ENCODE measurements around the gene SENP3. TPM values are rescaled to one million over a fixed set of nuclear protein-coding genes. Genes with fewer than 3 reads are reported as not detected.

Gene SENP3
- polyA plus RNA-seq, 2 of the 4 experiments (the other 2 are of a cell fraction), result 114 to 150 TPM

DNA sequence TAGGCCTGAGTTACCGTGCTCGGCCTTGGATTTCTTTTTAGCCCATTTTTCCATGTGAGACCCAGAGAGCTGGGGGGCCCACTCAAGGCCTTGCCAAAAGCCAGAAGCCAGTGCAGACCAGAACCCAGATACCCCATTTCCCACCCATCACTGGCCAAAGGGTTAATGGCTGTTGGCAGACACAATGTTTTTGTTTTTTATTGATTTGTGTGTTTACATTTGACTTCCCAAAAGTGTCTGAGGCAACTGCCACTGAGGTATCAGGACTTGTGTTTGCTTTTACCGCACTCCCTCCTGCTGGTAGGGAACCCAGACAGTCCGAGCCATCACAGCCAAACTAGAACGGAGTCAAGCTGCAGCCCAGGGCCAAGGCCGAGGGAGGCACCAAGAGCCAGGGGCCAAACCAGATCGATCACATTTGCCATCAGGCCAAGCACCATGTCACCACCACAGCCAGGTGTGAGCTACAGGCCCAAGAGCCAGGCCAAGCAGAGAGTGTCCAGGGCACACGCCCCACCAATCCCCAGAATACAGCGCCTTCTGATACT lies 20.6 kb upstream of the SENP3 start:
- TF ChIP-seq KDM5A (IDR thresholded peaks at IDR 0.05) (no peak), FOSL2 (IDR thresholded peaks at IDR 0.05) (no peak), FOSL2 (CRISPR knock-in tag; IDR thresholded peaks at IDR 0.05) (no peak), MAZ (IDR thresholded peaks at IDR 0.05; ENCODE audit: borderline replicate concordance, low read depth, low read length) (no peak), ZSCAN20 (CRISPR knock-in tag; IDR thresholded peaks at IDR 0.05) (no peak), RAD21 (conservative IDR thresholded peaks at IDR 0.05 in 1 of 2, IDR thresholded peaks at IDR 0.05 in 1 of 2) (no peak), GATA3 (IDR thresholded peaks at IDR 0.05; ENCODE audit: borderline replicate concordance) (no peak), JUN (IDR thresholded peaks at IDR 0.05) (no peak), RCOR1 (IDR thresholded peaks at IDR 0.05; ENCODE audit: low read depth, low read length) (no peak), MAFK (IDR thresholded peaks at IDR 0.05; ENCODE audit: partially characterized antibody) (no peak), ZNF302 (CRISPR knock-in tag; IDR thresholded peaks at IDR 0.05) (no peak), POLR2A (IDR thresholded peaks at IDR 0.05; ENCODE audit: low read length) (no peak), CBX2 (IDR thresholded peaks at IDR 0.05; ENCODE audit: borderline replicate concordance, low read depth) (no peak)
- TF ChIP-seq, protein P1, sequence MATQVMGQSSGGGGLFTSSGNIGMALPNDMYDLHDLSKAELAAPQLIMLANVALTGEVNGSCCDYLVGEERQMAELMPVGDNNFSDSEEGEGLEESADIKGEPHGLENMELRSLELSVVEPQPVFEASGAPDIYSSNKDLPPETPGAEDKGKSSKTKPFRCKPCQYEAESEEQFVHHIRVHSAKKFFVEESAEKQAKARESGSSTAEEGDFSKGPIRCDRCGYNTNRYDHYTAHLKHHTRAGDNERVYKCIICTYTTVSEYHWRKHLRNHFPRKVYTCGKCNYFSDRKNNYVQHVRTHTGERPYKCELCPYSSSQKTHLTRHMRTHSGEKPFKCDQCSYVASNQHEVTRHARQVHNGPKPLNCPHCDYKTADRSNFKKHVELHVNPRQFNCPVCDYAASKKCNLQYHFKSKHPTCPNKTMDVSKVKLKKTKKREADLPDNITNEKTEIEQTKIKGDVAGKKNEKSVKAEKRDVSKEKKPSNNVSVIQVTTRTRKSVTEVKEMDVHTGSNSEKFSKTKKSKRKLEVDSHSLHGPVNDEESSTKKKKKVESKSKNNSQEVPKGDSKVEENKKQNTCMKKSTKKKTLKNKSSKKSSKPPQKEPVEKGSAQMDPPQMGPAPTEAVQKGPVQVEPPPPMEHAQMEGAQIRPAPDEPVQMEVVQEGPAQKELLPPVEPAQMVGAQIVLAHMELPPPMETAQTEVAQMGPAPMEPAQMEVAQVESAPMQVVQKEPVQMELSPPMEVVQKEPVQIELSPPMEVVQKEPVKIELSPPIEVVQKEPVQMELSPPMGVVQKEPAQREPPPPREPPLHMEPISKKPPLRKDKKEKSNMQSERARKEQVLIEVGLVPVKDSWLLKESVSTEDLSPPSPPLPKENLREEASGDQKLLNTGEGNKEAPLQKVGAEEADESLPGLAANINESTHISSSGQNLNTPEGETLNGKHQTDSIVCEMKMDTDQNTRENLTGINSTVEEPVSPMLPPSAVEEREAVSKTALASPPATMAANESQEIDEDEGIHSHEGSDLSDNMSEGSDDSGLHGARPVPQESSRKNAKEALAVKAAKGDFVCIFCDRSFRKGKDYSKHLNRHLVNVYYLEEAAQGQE (IDR thresholded peaks at IDR 0.05), result no peak
- TF ChIP-seq, protein P2, sequence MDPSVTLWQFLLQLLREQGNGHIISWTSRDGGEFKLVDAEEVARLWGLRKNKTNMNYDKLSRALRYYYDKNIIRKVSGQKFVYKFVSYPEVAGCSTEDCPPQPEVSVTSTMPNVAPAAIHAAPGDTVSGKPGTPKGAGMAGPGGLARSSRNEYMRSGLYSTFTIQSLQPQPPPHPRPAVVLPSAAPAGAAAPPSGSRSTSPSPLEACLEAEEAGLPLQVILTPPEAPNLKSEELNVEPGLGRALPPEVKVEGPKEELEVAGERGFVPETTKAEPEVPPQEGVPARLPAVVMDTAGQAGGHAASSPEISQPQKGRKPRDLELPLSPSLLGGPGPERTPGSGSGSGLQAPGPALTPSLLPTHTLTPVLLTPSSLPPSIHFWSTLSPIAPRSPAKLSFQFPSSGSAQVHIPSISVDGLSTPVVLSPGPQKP (IDR thresholded peaks at IDR 0.05; ENCODE audit: low read depth, low read length), result no peak
- TF ChIP-seq, protein P3, sequence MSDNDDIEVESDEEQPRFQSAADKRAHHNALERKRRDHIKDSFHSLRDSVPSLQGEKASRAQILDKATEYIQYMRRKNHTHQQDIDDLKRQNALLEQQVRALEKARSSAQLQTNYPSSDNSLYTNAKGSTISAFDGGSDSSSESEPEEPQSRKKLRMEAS (IDR thresholded peaks at IDR 0.05), result no peak
- FAIRE-seq, result no peak
- peaks cover 20% of the 10 kb centered on the region for H3K9me3 ChIP-seq
- WGBS (ENCODE audit: missing lambda C conversion rate), result 88% methylated on average over 9 of the region's 9 CpGs
- H3K27ac ChIP-seq, result no peak overlapping the region
- ChIA-PET CTCF (interaction anchor here (0.9 to 16.8 kb wide), 7 partner anchors 8 to 185 kb away, joined by 3 to 190 read pairs (median 4); partner anchors contain the start of genes SENP3, TMEM95, TNFSF12 and TNFSF13), POLR2A (no interaction called here)
- H3K4me2 ChIP-seq, result no peak overlapping the region
- no peak for DNase-seq (ENCODE audit: low read depth in 1 of 2, low spot score in 1 of 2)
- no peak overlapping the region for H3K4me3 ChIP-seq
- no peak for ATAC-seq
- H3K4me1 ChIP-seq, result no peaks in the 10 kb centered on the region

- no peak overlapping the region for H3K27ac ChIP-seq
- H3K4me1 ChIP-seq, result peaks cover 13% of the 10 kb centered on the region
- ATAC-seq, result no peak
- 69% methylated on average over 6 of the region's 6 CpGs for WGBS (ENCODE audit: missing lambda C conversion rate)
- POLR2A ChIA-PET, result no interaction called here
- FAIRE-seq, result peak; percentile 88
- H3K4me2 ChIP-seq, result no peak overlapping the region
- H3K9me3 ChIP-seq, result no peaks in the 10 kb centered on the region
- no peak overlapping the region for H3K4me3 ChIP-seq
- DNase-seq (ENCODE audit: low read depth in 1 of 2, low spot score in 1 of 2), result no peak
- CTCF ChIA-PET, result interaction anchor here (16.8 kb wide), 1 partner anchor 15 kb away, joined by 190 read pairs; the partner anchor contains the start of genes SENP3 and TNFSF13
- TF ChIP-seq BHLHE40 (IDR thresholded peaks at IDR 0.05; ENCODE audit: low read depth, low read length) (no peak), HOXA7 (CRISPR knock-in tag; IDR thresholded peaks at IDR 0.05) (no peak), PHF8 (IDR thresholded peaks at IDR 0.05; ENCODE audit: borderline replicate concordance, low read depth) (no peak)
- TF ChIP-seq, protein P3 (IDR thresholded peaks at IDR 0.05), result no peak
Observed at GRCh38 chr17:7544911-7545310, 16.8 kb upstream of the SENP3 start.

Data from A549 (cell line).